Right ventricle myocardium superior (tissue), 1 donor: ENCODE results near the gene SIPA1L2. TPM values are rescaled to one million over a fixed set of nuclear protein-coding genes. Genes with fewer than 3 reads are reported as not detected.

Experiments used
- ATAC-seq: fragments of 200-7000 bp; cut with Tn5 transposase; one replicate; pipeline ENCODE4 v1.9.1; 2020; ENCODE audit warnings: mild to moderate bottlenecking; ENCODE audit not compliant: poor library complexity
- DNase-seq: peaks from one replicate; pipeline ENCODE4 v3.0.0-alpha.2; 2020
- intact Hi-C: fragments of 100-400 bp; cut with DNase I; formaldehyde crosslinking; loops from one replicate; pipeline ENCODE4 v1.11.2; 2022
- long read RNA-seq: library from polyadenylated mRNA; unstranded; transcript quantifications from one replicate; pipeline ENCODE4 v2.0.0, GENCODE V29; 2021
- total RNA-seq: library from RNA; stranded (reverse); fragmentation: NEBNext Ultra II Directional; extraction: Animal tissue kit (Norgen Biotek cat#: 25700); gene quantifications from one replicate; pipeline ENCODE4 v1.2.1, GENCODE V29; 2021
- donor health status: DM: no; HTN: yes; CAD: no; lungs with severe emphysema.

Gene SIPA1L2, protein sequence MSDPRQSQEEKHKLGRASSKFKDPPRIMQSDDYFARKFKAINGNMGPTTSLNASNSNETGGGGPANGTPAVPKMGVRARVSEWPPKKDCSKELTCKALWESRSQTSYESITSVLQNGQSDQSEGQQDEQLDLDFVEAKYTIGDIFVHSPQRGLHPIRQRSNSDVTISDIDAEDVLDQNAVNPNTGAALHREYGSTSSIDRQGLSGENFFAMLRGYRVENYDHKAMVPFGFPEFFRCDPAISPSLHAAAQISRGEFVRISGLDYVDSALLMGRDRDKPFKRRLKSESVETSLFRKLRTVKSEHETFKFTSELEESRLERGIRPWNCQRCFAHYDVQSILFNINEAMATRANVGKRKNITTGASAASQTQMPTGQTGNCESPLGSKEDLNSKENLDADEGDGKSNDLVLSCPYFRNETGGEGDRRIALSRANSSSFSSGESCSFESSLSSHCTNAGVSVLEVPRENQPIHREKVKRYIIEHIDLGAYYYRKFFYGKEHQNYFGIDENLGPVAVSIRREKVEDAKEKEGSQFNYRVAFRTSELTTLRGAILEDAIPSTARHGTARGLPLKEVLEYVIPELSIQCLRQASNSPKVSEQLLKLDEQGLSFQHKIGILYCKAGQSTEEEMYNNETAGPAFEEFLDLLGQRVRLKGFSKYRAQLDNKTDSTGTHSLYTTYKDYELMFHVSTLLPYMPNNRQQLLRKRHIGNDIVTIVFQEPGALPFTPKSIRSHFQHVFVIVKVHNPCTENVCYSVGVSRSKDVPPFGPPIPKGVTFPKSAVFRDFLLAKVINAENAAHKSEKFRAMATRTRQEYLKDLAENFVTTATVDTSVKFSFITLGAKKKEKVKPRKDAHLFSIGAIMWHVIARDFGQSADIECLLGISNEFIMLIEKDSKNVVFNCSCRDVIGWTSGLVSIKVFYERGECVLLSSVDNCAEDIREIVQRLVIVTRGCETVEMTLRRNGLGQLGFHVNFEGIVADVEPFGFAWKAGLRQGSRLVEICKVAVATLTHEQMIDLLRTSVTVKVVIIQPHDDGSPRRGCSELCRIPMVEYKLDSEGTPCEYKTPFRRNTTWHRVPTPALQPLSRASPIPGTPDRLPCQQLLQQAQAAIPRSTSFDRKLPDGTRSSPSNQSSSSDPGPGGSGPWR (N-terminal part only)
- total RNA-seq: 120 TPM
- long read RNA-seq, partial matches to known transcripts: 119 of 178 reads
- long read RNA-seq, other reads (novel, unspliced or antisense): 58 of 178 reads

DNA sequence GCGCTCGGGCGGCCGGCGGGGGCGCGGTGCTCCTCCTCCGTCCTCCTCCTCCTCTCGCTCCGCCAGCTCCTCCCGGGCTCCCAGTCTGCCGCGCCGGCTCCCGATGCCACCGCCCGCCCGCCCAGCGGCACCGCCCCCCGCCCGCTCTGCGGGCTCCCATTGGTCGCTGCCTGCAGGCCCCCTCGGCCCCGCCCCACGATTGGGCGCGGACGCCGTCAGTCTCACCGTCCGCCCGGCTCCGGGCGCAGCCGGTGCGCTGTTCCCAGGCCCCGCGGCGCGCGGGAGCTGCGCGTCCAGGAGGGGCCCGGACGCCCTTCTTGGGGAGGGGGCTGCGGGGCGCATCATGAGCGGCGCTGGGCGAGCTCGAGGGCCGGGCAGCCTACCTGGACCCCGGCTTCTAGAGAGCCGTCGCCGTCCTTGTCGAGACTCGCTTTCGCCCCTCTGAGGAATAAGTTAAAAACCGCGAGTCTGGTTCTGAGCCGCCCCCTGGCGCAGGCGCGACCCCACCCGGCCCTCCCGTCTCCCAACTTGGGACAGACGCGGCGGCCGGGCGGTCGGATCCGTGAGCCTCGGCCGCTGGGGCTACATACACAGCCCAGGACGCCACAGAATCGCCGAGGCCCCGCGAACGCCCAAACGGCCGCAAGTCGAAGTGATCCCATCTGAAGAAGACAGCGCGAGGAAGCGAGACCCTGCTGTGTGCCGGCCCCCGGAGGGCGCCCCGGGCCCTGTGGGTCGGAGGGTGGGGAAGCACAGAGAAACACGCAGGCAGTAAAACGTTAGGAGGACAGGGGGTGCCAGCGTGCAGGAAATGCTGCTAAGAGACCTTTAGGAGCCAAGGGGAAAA is at the start of gene SIPA1L2:
Gene SIPA1L2, minus strand, starts transcription at position 87 of the 847 bp plus-strand sequence. CDS start 114,794 bp downstream, outside the sequence.
- DNase-seq: peak; percentile 96
- peak; percentile 97 for ATAC-seq
- intact Hi-C loops: loop anchor here (10.0 kb wide), 1 partner anchor 335 kb away; no protein-coding TSS in a partner anchor

DNA sequence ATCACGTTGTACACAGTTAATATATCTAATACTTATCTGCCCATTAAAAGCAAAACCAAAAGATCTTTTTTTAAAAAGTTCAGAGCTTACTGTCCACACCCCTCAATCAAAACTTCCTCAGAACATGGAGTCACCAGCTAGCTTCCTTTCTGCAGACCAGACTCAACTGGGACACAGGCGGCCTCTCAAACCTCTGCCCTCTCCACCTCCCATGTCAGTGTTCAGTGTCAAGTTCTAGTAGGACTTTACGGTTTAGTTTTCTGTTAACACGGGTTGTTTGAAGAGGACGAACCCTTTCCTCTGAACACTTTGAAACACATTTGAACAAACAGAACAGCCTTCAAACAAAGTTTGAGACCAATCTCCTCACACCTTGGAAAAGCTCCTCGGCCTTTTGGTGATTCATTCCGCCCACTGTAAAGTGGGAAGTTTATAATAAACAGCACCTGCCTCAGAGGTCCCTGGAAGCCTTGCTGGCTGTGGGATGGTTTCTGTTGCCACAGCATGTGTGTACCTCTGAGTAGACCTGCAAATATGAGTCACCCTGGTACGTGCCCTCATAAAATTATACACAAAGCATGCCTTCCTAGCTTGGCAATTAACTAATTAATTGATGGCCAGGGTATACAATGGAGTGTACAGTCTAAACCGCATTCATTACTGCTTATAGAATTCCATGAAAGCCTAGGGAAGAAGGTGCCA is 48.4 kb upstream of the SIPA1L2 start:
- ATAC-seq: no peak
- DNase-seq: no peak
- intact Hi-C loops: no loop called here

DNA sequence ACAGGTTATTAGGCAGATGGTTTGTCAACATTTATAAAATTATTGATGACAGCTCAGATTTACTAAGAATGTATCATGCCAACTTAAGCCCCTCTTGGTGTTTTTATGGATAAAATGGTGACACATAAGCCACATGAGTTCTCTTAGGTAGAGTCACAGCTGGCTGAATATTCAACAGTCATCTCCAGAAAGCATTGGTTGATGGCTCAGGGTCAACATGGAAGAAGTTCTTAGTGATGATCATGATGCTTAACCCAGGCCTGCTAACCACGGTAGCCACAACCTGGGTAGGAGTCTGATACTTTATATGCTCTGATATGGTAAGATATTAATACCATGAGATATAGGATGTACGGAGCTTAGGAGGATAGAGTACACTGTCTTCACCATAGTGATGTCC is 46.4 kb upstream of the SIPA1L2 start:
- DNase-seq: no peak
- intact Hi-C loops: no loop called here
- ATAC-seq: no peak

DNA sequence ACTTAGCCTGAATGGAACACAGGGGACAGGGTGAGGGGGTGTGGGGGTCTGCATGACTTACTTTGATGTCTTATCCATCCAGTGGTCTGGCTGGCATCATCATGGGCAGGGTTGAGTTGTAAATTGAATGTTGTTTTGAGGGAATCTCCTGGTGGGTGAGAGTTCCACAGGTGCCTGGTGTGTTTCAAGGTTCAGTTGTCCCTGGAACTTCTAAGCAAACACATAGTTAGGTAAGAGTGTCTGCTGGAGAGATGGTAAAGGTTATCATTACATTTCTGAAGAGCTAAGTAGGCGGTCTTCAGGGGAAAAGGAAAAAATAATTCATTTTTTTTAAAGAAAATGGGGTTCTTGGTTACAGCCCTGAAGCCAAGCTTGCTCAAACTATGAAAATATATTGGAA is 46.0 kb upstream of the SIPA1L2 start:
- ATAC-seq: no peak
- intact Hi-C loops: no loop called here
- DNase-seq: no peak

DNA sequence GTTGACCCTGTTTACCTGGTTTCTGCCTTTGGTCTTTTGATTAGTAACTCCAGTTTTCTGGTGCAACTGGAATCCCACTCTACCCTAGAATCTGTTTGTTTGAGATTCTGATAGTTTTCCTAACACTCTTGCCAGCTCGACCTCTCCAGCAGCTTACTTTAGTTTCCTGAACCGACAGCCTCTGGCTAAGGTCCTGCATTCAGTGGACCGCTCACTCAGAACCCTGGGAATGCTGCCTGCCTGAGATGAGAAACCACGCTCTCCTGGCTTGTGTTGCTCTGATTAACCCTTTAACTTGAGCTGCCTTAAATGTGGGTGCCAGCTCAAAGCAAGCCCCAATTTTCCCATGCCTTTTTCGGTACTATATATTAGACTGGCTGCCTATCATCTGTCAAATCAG is 45.3 kb upstream of the SIPA1L2 start:
- ATAC-seq (no peak), DNase-seq (no peak)
- intact Hi-C loops: no loop called here

DNA sequence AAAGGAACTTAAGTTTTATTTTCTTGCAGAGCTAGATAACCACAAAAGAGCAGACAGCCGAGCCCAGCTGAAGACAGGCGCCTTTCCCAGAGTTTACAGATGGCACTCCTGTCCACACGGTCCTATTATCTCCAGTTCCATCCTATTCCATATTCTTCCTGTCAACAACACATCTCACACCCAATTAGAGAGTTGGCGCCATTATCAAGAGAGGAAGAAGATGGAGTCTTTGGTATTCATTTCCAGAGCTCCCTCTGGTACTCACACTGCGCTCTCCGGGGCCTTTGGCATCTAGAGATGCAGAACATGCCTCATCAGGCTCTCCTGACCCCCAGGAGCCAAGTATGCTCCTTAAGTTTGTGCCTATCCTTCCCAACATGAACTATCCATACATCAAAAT is 43.3 kb upstream of the SIPA1L2 start:
- intact Hi-C loops: no loop called here
- no peak for ATAC-seq
- DNase-seq: no peak

DNA sequence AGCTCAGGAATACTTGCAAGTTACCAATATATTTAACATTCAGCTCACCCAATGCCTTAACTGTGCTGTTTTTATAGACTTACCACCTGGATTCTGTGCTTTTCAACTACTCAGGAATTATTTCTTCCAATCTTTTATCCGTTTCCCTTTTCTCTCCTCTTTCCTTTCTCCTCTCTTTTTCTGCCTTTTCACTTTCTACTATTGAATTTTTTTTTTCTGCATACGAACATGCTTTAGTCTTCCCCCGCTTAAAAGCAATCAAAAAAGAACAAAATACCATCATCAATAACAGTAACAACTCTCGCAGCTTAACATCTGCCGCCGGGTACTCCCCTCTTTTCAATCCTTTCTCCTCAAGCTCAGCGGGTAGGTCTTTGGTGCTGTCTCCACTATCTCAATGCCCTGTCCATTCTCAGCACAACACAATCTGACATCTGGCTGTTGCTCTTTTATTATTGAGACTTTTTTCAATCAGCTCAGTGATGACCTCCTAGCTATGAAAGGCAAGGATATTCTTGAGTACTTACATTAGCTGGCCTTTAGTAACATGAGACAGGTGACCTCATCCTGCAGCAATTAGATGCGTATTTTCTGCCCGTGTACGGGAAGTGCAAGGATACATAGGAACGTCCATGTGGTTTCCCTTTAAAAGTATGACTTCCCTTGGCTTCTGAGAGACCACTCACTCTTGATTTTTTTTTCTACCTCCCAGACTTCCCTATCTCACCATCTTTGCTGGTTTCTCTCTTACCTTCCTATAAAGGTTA is 40.2 kb upstream of the SIPA1L2 start:
- intact Hi-C loops: no loop called here
- no peak for ATAC-seq
- no peak for DNase-seq

DNA sequence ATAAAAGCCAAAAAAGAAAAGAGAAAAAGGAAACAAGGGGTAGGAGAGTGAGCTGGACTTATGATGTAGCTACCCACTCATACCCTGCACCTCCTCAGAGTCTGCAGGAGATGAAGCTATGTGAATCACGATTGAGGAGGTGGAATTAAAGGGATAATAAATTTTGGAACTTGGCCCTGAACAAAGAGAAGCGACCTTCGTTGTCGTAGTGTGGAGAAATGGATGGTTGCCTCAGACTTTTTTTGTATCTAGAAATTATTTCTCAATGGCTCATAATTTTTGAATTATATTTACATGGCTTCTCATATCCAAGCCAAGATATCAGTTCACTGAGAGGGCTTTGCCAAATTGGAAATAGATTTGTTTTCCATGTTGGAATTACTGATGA is 37.8 kb upstream of the SIPA1L2 start:
- ATAC-seq: no peak
- intact Hi-C loops: no loop called here

DNA sequence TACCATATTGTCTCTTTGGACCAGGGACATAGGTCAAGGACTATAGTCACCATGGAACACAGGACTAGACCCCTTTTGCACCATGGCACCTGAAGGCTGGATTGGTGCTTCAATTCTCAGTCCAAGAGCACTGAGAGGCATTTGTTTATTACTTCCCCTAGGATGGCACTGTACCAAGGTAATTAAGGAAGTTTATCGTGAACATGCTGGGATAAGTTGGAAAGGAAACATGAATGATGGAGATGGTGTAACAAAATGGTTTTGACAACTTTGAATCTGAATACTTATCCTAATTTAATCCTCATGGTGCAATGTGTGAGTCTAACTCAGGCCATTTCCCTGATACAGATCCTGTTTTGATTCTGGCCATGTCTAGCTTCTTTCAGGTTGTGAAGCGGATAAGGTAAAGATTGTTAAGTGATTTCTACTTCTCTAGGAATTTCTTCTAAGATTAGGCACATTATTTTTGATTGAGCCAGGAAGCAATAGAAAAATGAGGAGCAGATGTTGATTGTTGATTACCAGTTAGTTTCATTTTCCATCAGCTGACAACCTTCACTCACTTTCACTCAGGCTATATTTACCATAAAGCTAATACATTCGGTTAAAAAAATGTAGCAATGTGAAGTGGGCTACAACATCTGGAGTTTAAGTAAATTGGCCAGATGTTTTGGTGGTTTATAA is 37.3 kb upstream of the SIPA1L2 start:
- no peak for ATAC-seq
- intact Hi-C loops: no loop called here
- DNase-seq: no peak

More for the DNA sequence above, 37.8 kb upstream of the SIPA1L2 start:
- DNase-seq: no peak

DNA sequence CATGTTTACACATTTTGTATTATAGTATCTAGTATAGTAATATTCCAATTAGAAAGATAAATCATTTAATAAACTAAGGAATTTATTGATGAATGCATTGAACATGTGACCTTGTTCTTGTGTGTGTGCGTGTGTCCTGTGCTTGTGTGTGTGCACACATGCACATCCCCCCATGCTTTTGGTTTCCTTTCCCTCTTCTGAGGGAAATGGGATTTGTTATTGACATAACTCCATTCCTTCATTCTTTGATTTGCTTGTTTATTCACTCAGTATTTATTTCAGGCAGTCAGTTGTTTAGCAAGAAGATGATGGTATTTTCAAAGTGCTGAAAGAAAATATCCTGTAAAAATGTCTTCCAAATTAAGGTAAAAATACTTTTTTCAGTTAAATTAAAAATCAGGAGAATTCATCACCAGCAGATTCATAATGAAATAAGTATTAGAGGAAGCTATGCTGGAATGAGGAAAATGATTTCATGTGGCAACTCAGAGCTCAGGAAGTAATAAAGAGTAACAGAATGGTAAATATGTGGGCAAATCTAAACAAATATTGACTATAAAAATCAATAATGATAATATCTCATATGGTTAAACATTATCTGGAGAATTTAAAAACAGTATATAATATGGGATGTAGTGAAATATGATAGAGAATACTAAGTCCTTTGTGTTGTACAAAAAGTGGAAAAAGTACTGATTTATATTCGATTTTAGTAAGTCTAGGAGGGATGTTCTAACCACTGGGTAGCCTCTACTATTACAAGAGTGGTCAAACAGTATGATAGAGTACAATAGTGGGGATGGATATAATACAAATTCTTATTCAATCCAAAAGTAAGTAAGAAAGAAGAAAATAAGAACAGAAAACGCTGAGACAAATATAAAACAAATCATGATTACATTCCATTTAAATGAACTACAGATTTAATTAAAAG is 35.2 kb upstream of the SIPA1L2 start:
- DNase-seq (no peak), ATAC-seq (no peak)
- intact Hi-C loops: no loop called here

DNA sequence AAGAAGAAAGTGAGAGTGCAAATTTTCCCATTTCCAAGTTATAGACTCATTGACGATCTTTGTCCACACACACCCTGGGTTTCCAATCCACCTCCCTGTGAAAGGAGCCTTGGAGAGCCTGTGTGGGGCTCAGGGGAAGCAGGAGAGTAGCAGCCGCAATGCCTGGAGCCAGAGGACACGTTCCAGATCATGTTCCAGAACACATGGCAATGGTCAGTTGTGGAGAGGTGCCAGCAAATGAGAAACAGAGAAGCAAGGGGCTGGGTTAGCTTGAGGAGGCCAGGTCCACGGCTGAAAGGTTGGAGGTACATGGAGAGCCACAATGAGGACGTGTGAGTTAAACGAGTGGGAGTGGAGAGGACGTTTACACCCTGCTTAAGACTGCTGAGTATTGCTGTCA is 33.0 kb upstream of the SIPA1L2 start:
- intact Hi-C loops: no loop called here
- ATAC-seq: no peak
- DNase-seq: no peak

DNA sequence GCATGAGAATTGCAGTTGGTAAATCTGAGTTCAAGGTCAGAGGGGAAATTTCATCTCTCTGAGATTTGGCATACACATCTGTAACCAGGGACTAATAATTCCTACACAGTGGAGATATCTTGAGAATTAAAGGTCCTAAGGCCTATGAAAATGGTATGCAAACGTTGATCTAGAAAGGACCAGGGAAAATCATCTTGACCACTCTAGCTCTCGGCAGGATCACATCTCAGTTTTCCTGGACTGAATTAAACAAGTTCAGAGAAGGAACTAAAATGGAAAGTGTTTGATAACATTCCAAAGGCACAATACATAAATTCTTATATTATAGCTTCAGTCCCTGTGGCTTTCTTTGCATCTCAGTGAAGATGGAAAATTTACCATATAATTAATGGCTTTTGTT is 28.5 kb upstream of the SIPA1L2 start:
- ATAC-seq (no peak), DNase-seq (no peak)
- intact Hi-C loops: no loop called here

DNA sequence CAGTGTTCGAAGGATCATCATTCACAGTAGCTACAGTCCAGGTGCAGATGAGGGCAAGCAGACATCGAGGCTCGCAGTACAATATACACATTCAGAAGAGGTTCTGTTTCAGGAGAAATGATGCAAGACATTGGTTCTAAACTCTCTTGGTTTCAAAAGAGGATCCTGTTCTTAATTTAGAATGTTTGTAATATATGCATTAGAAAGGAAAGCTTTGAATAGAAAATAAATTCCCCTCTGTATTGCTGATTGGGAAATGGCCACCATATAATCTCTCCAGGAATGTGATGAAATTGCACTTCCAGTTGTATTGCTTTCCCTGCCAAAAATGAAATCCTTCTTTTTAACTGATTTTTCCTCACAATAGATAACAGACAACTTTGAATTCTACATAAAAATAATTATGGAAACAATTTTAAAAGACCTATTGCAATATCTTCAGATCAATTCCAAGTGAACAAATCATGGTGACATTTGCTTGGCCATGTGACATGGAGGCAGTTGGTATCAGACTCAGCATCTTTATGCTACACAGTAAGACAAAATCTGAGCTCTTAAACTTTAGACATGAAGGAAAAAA is 27.6 kb upstream of the SIPA1L2 start:
- intact Hi-C loops: no loop called here
- ATAC-seq: no peak
- no peak for DNase-seq

DNA sequence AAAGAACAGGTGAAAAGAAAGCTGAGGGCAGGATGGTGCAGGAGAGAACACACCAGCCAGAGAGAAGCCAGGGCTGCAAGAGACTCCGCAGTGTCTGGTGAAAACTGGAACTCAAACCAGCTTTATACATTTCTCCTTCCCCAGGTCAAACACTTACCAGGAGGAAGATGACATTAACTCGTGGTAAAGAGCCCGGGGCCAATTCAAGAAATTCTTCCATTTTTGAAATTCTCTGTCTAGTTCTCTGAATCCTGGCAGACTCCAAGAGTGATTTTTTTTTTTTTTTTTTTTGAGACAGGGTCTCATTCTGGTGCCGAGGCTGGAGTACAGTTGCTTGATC is 25.8 kb upstream of the SIPA1L2 start:
- intact Hi-C loops: no loop called here
- DNase-seq (no peak), ATAC-seq (no peak)

DNA sequence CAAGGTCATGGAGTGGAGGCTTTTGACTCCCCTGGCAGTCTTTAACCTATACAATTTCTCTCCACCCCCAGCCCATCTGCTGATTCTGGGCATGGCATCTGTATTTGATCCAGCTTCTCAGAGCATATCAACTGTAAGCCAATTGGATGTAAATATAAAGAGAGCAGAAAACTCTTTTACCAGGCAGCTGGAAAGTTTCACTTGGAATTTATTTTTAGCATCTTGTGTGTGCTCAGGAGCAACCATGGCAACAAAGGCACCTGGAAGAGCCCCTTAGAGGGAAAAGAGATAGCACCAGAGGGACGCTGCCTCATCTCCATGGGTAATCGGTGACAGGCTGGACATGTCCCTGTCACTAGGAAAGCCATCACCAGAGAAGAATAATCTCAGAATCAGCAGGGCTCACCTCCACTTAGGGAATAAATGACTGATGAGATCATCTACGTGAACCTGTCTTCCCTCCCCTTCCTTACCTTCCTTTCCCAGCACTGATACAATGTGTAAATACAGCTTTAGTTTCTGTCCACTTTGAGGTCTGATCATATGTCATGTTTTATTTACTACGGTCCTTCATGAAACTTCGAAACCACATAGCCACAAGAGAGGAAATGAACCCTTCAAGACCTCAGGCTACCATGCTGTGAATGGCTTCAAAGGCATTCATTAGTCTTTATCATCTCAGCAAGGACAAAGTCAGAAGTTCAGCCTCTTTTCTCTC is 25.3 kb upstream of the SIPA1L2 start:
- DNase-seq (no peak), ATAC-seq (no peak)
- intact Hi-C loops: no loop called here
